Measurements from ENCODE around the gene SETBP1. TPM values are rescaled to one million over a fixed set of nuclear protein-coding genes. Genes with fewer than 3 reads are reported as not detected.

SETBP1 gene
- total RNA-seq, 1 experiment from 2014 or later: 4.0 TPM

DNA sequence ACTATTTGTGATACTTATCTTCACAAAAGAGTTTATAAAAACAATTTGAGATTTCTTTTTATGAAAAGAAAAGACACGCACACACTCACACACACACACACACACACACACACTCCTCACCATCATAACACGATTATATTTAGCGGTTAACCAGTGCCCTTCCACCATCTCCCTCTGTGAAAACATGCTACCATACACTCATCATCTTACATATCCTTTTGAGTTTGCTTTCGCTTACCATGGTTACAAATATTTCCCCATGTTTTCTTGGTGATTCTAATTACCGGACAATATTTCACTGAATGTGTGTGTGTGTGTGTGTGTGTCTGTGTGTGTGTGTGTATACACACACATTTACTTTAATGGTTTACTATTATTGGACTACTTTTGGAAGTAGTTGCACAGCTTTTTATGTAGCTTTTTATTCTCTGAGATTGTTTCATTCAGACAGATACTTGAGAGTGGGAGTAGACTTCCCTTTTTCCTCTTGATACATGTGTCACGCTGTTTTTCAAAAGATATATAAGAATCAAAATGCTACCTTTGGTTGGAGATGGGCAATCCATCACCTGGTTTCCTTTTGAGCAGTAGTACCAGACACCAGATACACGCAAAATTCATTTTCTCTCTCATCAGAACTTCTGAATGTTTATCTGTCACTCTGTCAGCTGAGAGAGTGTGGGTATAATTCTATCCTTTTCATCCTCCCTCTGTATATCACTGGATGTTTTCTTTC, 138.1 kb downstream of the SETBP1 start:
- no peak for DNase-seq
- Mint-ChIP-seq H3K27me3 (ENCODE audit: insufficient read depth, unreplicated experiment) (no peaks in the 10 kb centered on the region), H3K9me3 (ENCODE audit: unreplicated experiment) (no peaks in the 10 kb centered on the region), H3K4me3 (ENCODE audit: unreplicated experiment) (no peak overlapping the region), H3K36me3 (ENCODE audit: insufficient read depth, unreplicated experiment) (no peaks in the 10 kb centered on the region), H3K4me1 (ENCODE audit: low read depth, unreplicated experiment) (peaks cover 6% of the 10 kb centered on the region), H3K27ac (ENCODE audit: unreplicated experiment) (no peak overlapping the region)
- H3K27me3 ChIP-seq (replicated peaks; ENCODE audit: control insufficient read depth, insufficient read depth, low read length): no peaks in the 10 kb centered on the region
- no peaks in the 10 kb centered on the region for H3K4me1 ChIP-seq
- no TSS peak for BruUV-seq (replicated peaks)
- H3K9me3 ChIP-seq: no peaks in the 10 kb centered on the region
- CTCF ChIA-PET: no interaction called here
- TF ChIP-seq, protein P1, sequence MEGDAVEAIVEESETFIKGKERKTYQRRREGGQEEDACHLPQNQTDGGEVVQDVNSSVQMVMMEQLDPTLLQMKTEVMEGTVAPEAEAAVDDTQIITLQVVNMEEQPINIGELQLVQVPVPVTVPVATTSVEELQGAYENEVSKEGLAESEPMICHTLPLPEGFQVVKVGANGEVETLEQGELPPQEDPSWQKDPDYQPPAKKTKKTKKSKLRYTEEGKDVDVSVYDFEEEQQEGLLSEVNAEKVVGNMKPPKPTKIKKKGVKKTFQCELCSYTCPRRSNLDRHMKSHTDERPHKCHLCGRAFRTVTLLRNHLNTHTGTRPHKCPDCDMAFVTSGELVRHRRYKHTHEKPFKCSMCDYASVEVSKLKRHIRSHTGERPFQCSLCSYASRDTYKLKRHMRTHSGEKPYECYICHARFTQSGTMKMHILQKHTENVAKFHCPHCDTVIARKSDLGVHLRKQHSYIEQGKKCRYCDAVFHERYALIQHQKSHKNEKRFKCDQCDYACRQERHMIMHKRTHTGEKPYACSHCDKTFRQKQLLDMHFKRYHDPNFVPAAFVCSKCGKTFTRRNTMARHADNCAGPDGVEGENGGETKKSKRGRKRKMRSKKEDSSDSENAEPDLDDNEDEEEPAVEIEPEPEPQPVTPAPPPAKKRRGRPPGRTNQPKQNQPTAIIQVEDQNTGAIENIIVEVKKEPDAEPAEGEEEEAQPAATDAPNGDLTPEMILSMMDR (IDR thresholded peaks at IDR 0.05; ENCODE audit: insufficient read depth in 1 of 2, low read depth in 1 of 2, low read length in 1 of 2, severe bottlenecking in 1 of 2, unreplicated experiment in 1 of 2): no peak
- intact Hi-C loops (cut with micrococcal nuclease; ENCODE audit: unreplicated experiment): no loop called here
- H3K36me3 ChIP-seq (ENCODE audit: control insufficient read depth, insufficient read depth, low read length): no peaks in the 10 kb centered on the region
- POLR2A ChIA-PET: no interaction called here
- H3K4me3 ChIP-seq (ENCODE audit: low read depth, low read length): no peak overlapping the region

DNA sequence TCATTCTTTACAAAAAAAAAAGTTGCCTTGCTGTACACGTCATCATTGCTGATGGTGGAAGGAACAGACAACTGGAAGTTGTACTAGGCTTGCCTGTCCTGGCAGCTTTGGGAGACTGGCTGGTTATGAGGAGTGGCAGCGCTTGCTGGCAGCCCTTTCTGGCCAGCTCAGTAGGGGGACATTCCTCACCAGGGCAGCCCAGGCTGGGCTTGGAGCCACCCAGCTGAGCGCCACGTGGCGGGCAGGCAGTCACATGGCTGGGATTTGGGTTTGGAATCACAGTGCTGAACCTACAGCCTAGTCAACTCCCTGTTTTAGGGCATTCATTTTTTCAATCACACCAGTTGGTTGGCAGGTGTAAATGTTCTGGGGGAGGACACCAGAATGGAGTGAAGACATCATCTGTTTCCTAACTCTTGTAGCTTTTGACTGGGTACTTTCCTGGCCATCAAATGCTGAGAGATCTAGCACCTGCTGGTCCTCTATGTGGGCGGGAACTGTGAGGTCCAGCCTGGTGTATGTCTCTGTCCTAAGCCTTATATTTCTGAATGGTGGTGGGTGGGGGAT, 139.3 kb downstream of the SETBP1 start:
- BruUV-seq (replicated peaks): no TSS peak
- ChIA-PET CTCF (no interaction called here), POLR2A (no interaction called here)
- Mint-ChIP-seq H3K9me3 (ENCODE audit: unreplicated experiment) (no peaks in the 10 kb centered on the region), H3K27me3 (ENCODE audit: insufficient read depth, unreplicated experiment) (no peaks in the 10 kb centered on the region), H3K36me3 (ENCODE audit: insufficient read depth, unreplicated experiment) (no peaks in the 10 kb centered on the region), H3K27ac (ENCODE audit: unreplicated experiment) (no peak overlapping the region), H3K4me1 (ENCODE audit: low read depth, unreplicated experiment) (peaks cover 6% of the 10 kb centered on the region), H3K4me3 (ENCODE audit: unreplicated experiment) (no peak overlapping the region)
- Histone ChIP-seq H3K27me3 (replicated peaks; ENCODE audit: control insufficient read depth, insufficient read depth, low read length) (no peaks in the 10 kb centered on the region), H3K4me1 (no peaks in the 10 kb centered on the region), H3K9me3 (no peaks in the 10 kb centered on the region), H3K36me3 (ENCODE audit: control insufficient read depth, insufficient read depth, low read length) (no peaks in the 10 kb centered on the region), H3K4me3 (ENCODE audit: low read depth, low read length) (no peak overlapping the region)
- DNase-seq: no peak
- TF ChIP-seq, protein P1 (IDR thresholded peaks at IDR 0.05; ENCODE audit: insufficient read depth in 1 of 2, low read depth in 1 of 2, low read length in 1 of 2, severe bottlenecking in 1 of 2, unreplicated experiment in 1 of 2): no peak
- intact Hi-C loops (cut with micrococcal nuclease; ENCODE audit: unreplicated experiment): no loop called here

- Mint-ChIP-seq H3K27me3 (ENCODE audit: insufficient read depth, unreplicated experiment) (no peaks in the 10 kb centered on the region), H3K4me1 (ENCODE audit: low read depth, unreplicated experiment) (peaks cover 2% of the 10 kb centered on the region), H3K4me3 (ENCODE audit: unreplicated experiment) (no peak overlapping the region), H3K9me3 (ENCODE audit: unreplicated experiment) (no peaks in the 10 kb centered on the region), H3K36me3 (ENCODE audit: insufficient read depth, unreplicated experiment) (no peaks in the 10 kb centered on the region), H3K27ac (ENCODE audit: unreplicated experiment) (no peak overlapping the region)
- Histone ChIP-seq H3K4me1 (no peaks in the 10 kb centered on the region), H3K36me3 (ENCODE audit: control insufficient read depth, insufficient read depth, low read length) (no peaks in the 10 kb centered on the region), H3K9me3 (no peaks in the 10 kb centered on the region), H3K4me3 (ENCODE audit: low read depth, low read length) (no peak overlapping the region), H3K27me3 (replicated peaks; ENCODE audit: control insufficient read depth, insufficient read depth, low read length) (no peaks in the 10 kb centered on the region)
- DNase-seq: no peak
- BruUV-seq (replicated peaks): no TSS peak
- TF ChIP-seq, protein P1 (IDR thresholded peaks at IDR 0.05; ENCODE audit: insufficient read depth in 1 of 2, low read depth in 1 of 2, low read length in 1 of 2, severe bottlenecking in 1 of 2, unreplicated experiment in 1 of 2): no peak
- CTCF ChIA-PET: no interaction called here
- intact Hi-C loops (cut with micrococcal nuclease; ENCODE audit: unreplicated experiment): no loop called here
- POLR2A ChIA-PET: no interaction called here
Measured at GRCh38 chr18:44821924-44822323, 141.2 kb downstream of the SETBP1 start.
